Measurements from ENCODE around the gene APOBEC3B. TPM values are rescaled to one million over a fixed set of nuclear protein-coding genes. Genes with fewer than 3 reads are reported as not detected.
"Not testable (repeated sequence)": the region's sequence is repeated elsewhere in the genome, so short reads cannot be mapped to it uniquely, and the experiment has no call there.

Gene APOBEC3B
- total RNA-seq, 4 donors from 2014 or later = 1.7 to 5.1 (median 2.9) TPM; not detected in 1

GRCh38 chr22:38974826-38975175 lies 7.3 kb upstream of the APOBEC3B start:
- H3K27ac ChIP-seq = peak overlapping the region in 2 of 3 donors; percentile 67 to 77
- no peaks in the 10 kb centered on the region for H3K36me3 ChIP-seq
- intact Hi-C loops (cut with DNase I) = no loop called here
- no peak for TF ChIP-seq POLR2A (IDR thresholded peaks at IDR 0.05)
- TF ChIP-seq, protein P1, sequence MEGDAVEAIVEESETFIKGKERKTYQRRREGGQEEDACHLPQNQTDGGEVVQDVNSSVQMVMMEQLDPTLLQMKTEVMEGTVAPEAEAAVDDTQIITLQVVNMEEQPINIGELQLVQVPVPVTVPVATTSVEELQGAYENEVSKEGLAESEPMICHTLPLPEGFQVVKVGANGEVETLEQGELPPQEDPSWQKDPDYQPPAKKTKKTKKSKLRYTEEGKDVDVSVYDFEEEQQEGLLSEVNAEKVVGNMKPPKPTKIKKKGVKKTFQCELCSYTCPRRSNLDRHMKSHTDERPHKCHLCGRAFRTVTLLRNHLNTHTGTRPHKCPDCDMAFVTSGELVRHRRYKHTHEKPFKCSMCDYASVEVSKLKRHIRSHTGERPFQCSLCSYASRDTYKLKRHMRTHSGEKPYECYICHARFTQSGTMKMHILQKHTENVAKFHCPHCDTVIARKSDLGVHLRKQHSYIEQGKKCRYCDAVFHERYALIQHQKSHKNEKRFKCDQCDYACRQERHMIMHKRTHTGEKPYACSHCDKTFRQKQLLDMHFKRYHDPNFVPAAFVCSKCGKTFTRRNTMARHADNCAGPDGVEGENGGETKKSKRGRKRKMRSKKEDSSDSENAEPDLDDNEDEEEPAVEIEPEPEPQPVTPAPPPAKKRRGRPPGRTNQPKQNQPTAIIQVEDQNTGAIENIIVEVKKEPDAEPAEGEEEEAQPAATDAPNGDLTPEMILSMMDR (IDR thresholded peaks at IDR 0.05) = no peak
- no peak overlapping the region for H3K4me3 ChIP-seq (replicated peaks in 1 of 3)
- peak; percentile 79 to 86 for DNase-seq
- no peaks in the 10 kb centered on the region for H3K27me3 ChIP-seq
- H3K4me1 ChIP-seq = peaks cover 0 to 22% of the 10 kb centered on the region in 2 donors
- no peaks in the 10 kb centered on the region for H3K9me3 ChIP-seq
- 65% methylated on average over 7 of the region's 7 CpGs for WGBS, 2 donors

- DNase-seq; H3K36me3 ChIP-seq; H3K9me3 ChIP-seq; H3K27ac ChIP-seq; H3K27me3 ChIP-seq; intact Hi-C loops (cut with DNase I); H3K4me3 ChIP-seq (replicated peaks in 1 of 3): not testable (repeated sequence)
- H3K4me1 ChIP-seq = peaks cover 0 to 33% of the 10 kb centered on the region in 2 donors
- 94 to 99% methylated on average over 4 of the region's 4 CpGs for WGBS, 2 donors
Measured at GRCh38 chr22:38977289-38977688, 4.9 kb upstream of the APOBEC3B start.

GRCh38 chr22:38980587-38980986 lies 1.6 kb upstream of the APOBEC3B start:
- H3K27me3 ChIP-seq; H3K4me3 ChIP-seq (replicated peaks in 1 of 3); H3K36me3 ChIP-seq; DNase-seq; H3K9me3 ChIP-seq: not testable (repeated sequence)
- 79 to 81% methylated on average over 10 of the region's 10 CpGs for WGBS, 2 donors
- Histone ChIP-seq H3K4me1 (peaks cover 0 to 26% of the 10 kb centered on the region in 2 donors), H3K27ac (peak overlapping the region in 2 of 3 donors; percentile 82 to 93)
- intact Hi-C loops (cut with DNase I) = loop anchor here (10.0 kb wide), 1 partner anchor 56 kb away; no protein-coding TSS in a partner anchor

DNA sequence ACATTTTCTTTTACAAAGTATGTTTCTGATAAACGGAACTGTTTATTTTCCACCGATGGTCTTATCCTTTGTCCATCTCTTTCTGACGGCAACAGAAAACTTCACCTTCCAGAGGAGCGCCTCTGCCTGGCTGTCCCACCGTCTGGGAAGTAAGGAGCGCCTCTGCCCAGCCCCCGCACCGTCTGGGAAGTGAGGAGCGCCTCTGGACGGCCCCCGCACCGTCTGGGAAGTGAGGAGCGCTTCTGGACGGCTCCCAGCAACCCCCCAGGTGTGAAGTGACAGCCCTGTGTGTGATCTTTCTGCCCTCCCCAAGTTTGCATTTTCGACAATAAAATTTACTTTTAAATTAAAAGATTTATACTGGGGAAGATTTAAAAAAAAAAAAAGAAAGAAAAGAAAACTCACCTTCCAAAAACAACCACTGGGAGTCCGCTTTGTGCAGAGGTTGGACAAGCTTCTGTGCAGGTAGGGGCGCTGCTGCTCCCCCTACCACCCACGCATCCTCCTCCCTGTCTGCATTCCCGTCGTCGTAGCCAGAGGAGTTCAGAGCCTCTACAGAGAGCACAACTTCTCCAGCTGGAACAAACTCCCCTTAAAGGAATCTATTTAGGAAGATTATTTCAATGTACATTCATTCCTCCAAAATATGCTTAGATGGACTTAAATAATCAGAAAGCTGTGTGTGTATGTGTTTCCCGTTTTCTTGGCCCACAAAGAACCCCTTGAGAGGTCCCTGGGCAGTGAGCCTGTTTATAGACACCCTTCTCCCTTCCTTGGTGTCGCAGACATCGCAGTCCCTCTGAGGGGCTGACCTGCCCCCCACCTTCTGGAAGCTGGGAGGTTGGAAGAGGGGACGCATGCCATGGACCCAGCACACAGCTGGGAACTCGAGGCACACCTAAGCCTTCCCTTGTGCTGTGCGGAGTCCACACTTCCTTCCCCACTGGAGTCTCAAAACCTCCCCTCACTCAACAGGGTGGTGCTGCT lies 849 bp upstream of the APOBEC3B start:
- H3K9me3 ChIP-seq = no peaks in the 10 kb centered on the region
- TF ChIP-seq, protein P1 (IDR thresholded peaks at IDR 0.05) = peak in 5 of 6 experiments; percentile 57 to 95 (median 64)
- no peak for TF ChIP-seq POLR2A (IDR thresholded peaks at IDR 0.05)
- H3K4me3 ChIP-seq (replicated peaks in 1 of 3) = peak overlapping the region in 1 of 3 donors; percentile 14
- H3K4me1 ChIP-seq = peaks cover 0 to 26% of the 10 kb centered on the region in 2 donors
- peak overlapping the region in 2 of 3 donors; percentile 82 to 93 for H3K27ac ChIP-seq
- DNase-seq = peak; percentile 89 to 92
- 18 to 21% methylated on average over 27 of the region's 27 CpGs for WGBS, 2 donors
- intact Hi-C loops (cut with DNase I) = loop anchor here (10.0 kb wide), 1 partner anchor 56 kb away; no protein-coding TSS in a partner anchor
- H3K36me3 ChIP-seq = no peaks in the 10 kb centered on the region
- H3K27me3 ChIP-seq = no peaks in the 10 kb centered on the region

DNA sequence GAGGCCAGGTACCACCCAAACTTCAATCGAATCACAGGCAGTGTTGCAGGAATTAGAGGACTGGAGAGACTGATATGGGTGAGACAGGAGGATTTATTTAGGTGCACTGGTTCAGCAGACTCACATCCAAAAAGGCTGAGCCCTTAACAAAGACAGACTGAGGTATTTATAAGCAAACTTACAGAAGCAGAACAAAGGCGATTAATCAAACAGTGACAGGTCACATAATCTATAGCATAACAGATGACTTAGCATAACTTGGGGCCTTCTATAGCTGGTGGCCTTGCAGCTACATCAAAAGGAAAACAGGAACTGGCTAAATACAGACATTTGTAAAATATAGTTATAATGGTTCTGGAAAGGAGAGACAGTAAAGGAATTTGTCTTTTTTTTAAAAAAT lies 2.1 kb downstream of the APOBEC3B start:
- H3K9me3 ChIP-seq = no peaks in the 10 kb centered on the region
- H3K4me3 ChIP-seq (replicated peaks in 1 of 3) = no peak overlapping the region
- H3K27me3 ChIP-seq = no peaks in the 10 kb centered on the region
- TF ChIP-seq, protein P1 (IDR thresholded peaks at IDR 0.05) = no peak
- no peak for TF ChIP-seq POLR2A (IDR thresholded peaks at IDR 0.05)
- H3K36me3 ChIP-seq = no peaks in the 10 kb centered on the region
- peak overlapping the region in 2 of 3 donors; percentile 23 to 69 for H3K27ac ChIP-seq
- peaks cover 0 to 26% of the 10 kb centered on the region in 2 donors for H3K4me1 ChIP-seq
- intact Hi-C loops (cut with DNase I) = loop anchor here (10.0 kb wide), 1 partner anchor 59 kb away; no protein-coding TSS in a partner anchor
- WGBS, 2 donors = 94 to 99% methylated on average over 2 of the region's 2 CpGs
- no peak for DNase-seq

GRCh38 chr22:38984784-38985757 lies 2.9 kb downstream of the APOBEC3B start:
- intact Hi-C loops (cut with DNase I) = loop anchor here (10.0 kb wide), 1 partner anchor 60 kb away; no protein-coding TSS in a partner anchor
- whole genome bisulfite sequencing, 2 donors = 26 to 27% methylated on average over 8 of the region's 9 CpGs
- peak; percentile 93 to 94 for DNase-seq
- H3K4me1 ChIP-seq = peaks cover 0 to 26% of the 10 kb centered on the region in 2 donors
- peak overlapping the region in 2 of 3 donors; percentile 50 to 69 for H3K27ac ChIP-seq
- not testable (repeated sequence) for H3K4me3 ChIP-seq (replicated peaks in 1 of 3); H3K27me3 ChIP-seq; H3K9me3 ChIP-seq; H3K36me3 ChIP-seq

Measured in thyroid gland (tissue), 4 donors.